Smooth muscle cell (in vitro differentiated cells): ENCODE results near the gene UPF2. TPM values are rescaled to one million over a fixed set of nuclear protein-coding genes. Genes with fewer than 3 reads are reported as not detected.
"Not testable (repeated sequence)": the region's sequence is repeated elsewhere in the genome, so short reads cannot be mapped to it uniquely, and the experiment has no call there.

Source experiments
- DNase-seq: peaks from one replicate; lab custom pipeline; 2025; ENCODE audit not compliant: unreplicated experiment; lab: John Stamatoyannopoulos, UW
- H2AFZ ChIP-seq: fragments of 200-600 bp; sonication (generic); 2 replicates; pipeline ENCODE4 v1.6.0; 2016; ENCODE audit warnings: antibody characterized with exemption, low read depth, mild to moderate bottlenecking
- H3F3A ChIP-seq: fragments of 200-600 bp; sonication (generic); 2 replicates; pipeline ENCODE4 v1.6.0; 2017; ENCODE audit warnings: antibody characterized with exemption, low read depth
- H3K27ac ChIP-seq: fragments of 200-600 bp; sonication (generic); 2 replicates; pipeline ENCODE4 v1.5.1; 2016; ENCODE audit warnings: low read depth, mild to moderate bottlenecking
- H3K27me3 ChIP-seq: fragments of 200-600 bp; sonication (generic); 2 replicates; pipeline ENCODE4 v1.6.1; 2016; ENCODE audit warnings: low read depth, mild to moderate bottlenecking
- H3K36me3 ChIP-seq: fragments of 200-600 bp; sonication (generic); 2 replicates; pipeline ENCODE4 v1.5.1; 2016; ENCODE audit warnings: low read depth
- H3K4me1 ChIP-seq: fragments of 200-600 bp; sonication (generic); 2 replicates; pipeline ENCODE4 v1.5.1; 2016; ENCODE audit warnings: low read depth
- H3K4me2 ChIP-seq: fragments of 200-600 bp; sonication (generic); 2 replicates; pipeline ENCODE4 v1.6.0; 2016; ENCODE audit warnings: mild to moderate bottlenecking
- H3K4me3 ChIP-seq: fragments of 200-600 bp; sonication (generic); 2 replicates; pipeline ENCODE4 v1.5.1; 2016; ENCODE audit warnings: mild to moderate bottlenecking
- H3K79me2 ChIP-seq: fragments of 200-600 bp; sonication (generic); 2 replicates; pipeline ENCODE4 v1.6.0; 2016; ENCODE audit warnings: low read depth, mild to moderate bottlenecking
- H3K9ac ChIP-seq: fragments of 200-600 bp; sonication (generic); 2 replicates; pipeline ENCODE4 v1.6.0; 2016; ENCODE audit warnings: low read depth
- H3K9me3 ChIP-seq: fragments of 200-600 bp; sonication (generic); replicated peaks from 2 replicates; pipeline ENCODE4 v1.5.1; 2016; ENCODE audit warnings: low read depth
- H4K20me1 ChIP-seq: fragments of 200-600 bp; sonication (generic); 2 replicates; pipeline ENCODE4 v1.6.0; 2016; ENCODE audit warnings: low read depth
- WGBS: methylation state at CpG from one replicate; pipeline ENCODE4 v1.1.7; 2016; ENCODE audit warnings: low lambda C conversion rate; 5-methylcytosine and 5-hydroxymethylcytosine counted together
- polyA plus RNA-seq: library from polyadenylated mRNA; unstranded; fragments of >200 nt; fragmentation: Nextera tagmentation; extraction: Ambion mirVana; gene quantifications from 2 replicates; pipeline ENCODE4 v1.2.1, GENCODE V29; 2016
- total RNA-seq: library from RNA; depleted of rRNA; stranded (reverse); fragments of >200 nt; gene quantifications from 2 replicates; pipeline ENCODE4 v1.2.3, GENCODE V29; 2014
- TF ChIP-seq, protein P1 (sequence below): fragments of 200-600 bp; sonication (generic); IDR thresholded peaks from 2 replicates; pipeline ENCODE4 v1.5.1; 2017; ENCODE audit warnings: borderline replicate concordance, mild to moderate bottlenecking, antibody characterized with exemption; ENCODE audit not compliant: insufficient read depth, poor library complexity, severe bottlenecking

The UPF2 gene
- total and polyA plus RNA-seq, 2 experiments from 2014 or later: 9.1 to 13.4 TPM

DNA sequence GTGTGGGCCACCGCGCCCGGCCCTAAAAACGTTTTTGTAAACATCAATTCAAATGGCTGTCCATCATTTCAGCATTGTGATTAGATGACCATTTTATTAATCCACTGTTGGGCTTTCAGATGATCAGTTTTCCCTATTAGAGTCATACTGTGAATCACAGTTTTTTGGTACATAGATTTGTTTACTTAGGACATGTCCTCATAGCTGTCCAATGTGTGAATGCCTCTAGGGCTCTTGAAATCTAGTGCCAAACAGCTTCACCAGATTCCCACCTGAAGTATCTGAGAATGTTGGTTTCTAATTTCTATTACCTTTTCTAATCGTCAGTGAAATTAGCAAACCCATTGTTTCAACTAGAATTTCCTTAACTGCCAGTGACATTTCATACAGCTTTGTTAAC lies 66.8 kb downstream of the UPF2 start:
- H3K4me1 ChIP-seq: no peaks in the 10 kb centered on the region
- no peak overlapping the region for H3K27ac ChIP-seq
- H2AFZ ChIP-seq: no peak overlapping the region
- H3K36me3 ChIP-seq: peaks cover 12% of the 10 kb centered on the region
- WGBS: 93% methylated on average over 5 of the region's 5 CpGs
- H3K27me3 ChIP-seq: no peaks in the 10 kb centered on the region
- no peak overlapping the region for H3K4me3 ChIP-seq
- no peak for DNase-seq
- no peaks in the 10 kb centered on the region for H3K9me3 ChIP-seq
- H4K20me1 ChIP-seq: no peaks in the 10 kb centered on the region
- TF ChIP-seq, protein P1, sequence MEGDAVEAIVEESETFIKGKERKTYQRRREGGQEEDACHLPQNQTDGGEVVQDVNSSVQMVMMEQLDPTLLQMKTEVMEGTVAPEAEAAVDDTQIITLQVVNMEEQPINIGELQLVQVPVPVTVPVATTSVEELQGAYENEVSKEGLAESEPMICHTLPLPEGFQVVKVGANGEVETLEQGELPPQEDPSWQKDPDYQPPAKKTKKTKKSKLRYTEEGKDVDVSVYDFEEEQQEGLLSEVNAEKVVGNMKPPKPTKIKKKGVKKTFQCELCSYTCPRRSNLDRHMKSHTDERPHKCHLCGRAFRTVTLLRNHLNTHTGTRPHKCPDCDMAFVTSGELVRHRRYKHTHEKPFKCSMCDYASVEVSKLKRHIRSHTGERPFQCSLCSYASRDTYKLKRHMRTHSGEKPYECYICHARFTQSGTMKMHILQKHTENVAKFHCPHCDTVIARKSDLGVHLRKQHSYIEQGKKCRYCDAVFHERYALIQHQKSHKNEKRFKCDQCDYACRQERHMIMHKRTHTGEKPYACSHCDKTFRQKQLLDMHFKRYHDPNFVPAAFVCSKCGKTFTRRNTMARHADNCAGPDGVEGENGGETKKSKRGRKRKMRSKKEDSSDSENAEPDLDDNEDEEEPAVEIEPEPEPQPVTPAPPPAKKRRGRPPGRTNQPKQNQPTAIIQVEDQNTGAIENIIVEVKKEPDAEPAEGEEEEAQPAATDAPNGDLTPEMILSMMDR: no peak
- no peak overlapping the region for H3K9ac ChIP-seq
- no peaks in the 10 kb centered on the region for H3K79me2 ChIP-seq
- no peak overlapping the region for H3K4me2 ChIP-seq
- H3F3A ChIP-seq: no peaks in the 10 kb centered on the region

DNA sequence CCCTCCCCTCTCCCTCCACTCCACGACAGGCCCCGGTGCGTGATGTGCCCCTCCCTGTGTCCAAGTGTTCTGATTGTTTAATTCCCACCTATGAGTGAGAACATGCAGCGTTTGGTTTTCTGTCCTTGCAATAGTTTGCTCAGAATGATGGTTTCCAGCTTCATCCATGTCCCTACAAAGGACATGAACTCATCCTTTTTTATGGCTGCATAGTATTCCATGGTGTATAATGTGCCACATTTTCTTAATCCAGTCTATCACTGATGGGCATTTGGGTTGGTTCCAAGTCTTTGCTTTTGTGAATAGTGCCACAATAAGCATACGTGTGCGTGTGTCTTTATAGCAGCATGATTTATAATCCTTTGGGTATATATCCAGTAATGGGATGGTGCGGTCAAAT lies 70.1 kb downstream of the UPF2 start:
- H3K4me2 ChIP-seq, H3K27me3 ChIP-seq, DNase-seq, H2AFZ ChIP-seq, H3F3A ChIP-seq, H3K4me3 ChIP-seq, H3K79me2 ChIP-seq, H3K9me3 ChIP-seq, H3K4me1 ChIP-seq, H3K9ac ChIP-seq, H4K20me1 ChIP-seq, H3K27ac ChIP-seq: not testable (repeated sequence)
- peaks cover 12% of the 10 kb centered on the region for H3K36me3 ChIP-seq
- WGBS: 98% methylated on average over 7 of the region's 7 CpGs

DNA sequence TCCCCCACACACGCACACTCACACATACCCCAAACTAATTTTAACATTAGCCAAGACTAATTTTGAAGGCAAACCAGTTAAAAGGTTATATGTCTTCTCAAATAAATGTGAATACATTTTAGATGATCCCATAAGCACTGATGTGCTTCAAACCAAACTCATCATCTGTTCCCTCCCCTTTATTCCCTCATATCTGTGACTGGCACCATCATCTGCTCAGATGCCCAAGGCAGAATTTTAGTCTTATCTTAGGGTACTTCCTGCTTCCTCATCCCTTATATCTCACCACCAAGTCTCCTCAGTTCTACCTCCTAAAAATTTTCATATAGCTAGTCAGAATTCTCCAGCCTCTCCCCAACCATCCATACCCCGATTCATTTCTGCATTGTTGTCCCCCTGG lies 80.4 kb downstream of the UPF2 start:
- no peaks in the 10 kb centered on the region for H3K79me2 ChIP-seq
- H3K9ac ChIP-seq: no peak overlapping the region
- WGBS: 100% methylated on average over 2 of the region's 2 CpGs
- H3K4me1 ChIP-seq: no peaks in the 10 kb centered on the region
- no peaks in the 10 kb centered on the region for H3F3A ChIP-seq
- H4K20me1 ChIP-seq: peaks cover 3% of the 10 kb centered on the region
- H2AFZ ChIP-seq: no peak overlapping the region
- no peak overlapping the region for H3K27ac ChIP-seq
- no peaks in the 10 kb centered on the region for H3K9me3 ChIP-seq
- no peak overlapping the region for H3K4me2 ChIP-seq
- no peak for DNase-seq
- peaks cover 24% of the 10 kb centered on the region for H3K36me3 ChIP-seq
- TF ChIP-seq, protein P1: no peak
- no peak overlapping the region for H3K4me3 ChIP-seq
- H3K27me3 ChIP-seq: no peaks in the 10 kb centered on the region

DNA sequence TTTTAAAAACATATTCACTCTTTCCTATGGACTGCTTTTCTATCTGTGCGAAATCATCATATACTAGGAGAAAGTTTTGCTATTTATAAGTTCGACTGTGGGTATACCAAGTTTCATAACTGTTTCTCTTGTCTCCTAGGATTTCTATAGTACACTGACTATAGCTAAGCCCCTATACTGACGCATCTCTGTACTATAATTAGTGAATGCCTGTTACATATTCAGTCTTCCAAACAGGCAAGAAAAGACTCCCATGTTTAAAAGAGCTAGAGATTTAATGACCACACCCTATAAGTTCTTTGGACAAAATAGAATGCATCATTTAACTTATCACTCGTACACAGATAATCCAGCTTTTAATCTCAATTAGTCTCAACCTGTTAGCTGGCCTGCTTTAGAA lies 80.8 kb downstream of the UPF2 start:
- TF ChIP-seq, protein P1: no peak
- Histone ChIP-seq H3K27ac (no peak overlapping the region), H3K36me3 (peaks cover 24% of the 10 kb centered on the region), H3K79me2 (no peaks in the 10 kb centered on the region), H4K20me1 (peaks cover 3% of the 10 kb centered on the region), H3K4me2 (no peak overlapping the region), H3K9me3 (no peaks in the 10 kb centered on the region), H3F3A (no peaks in the 10 kb centered on the region), H2AFZ (no peak overlapping the region), H3K4me3 (no peak overlapping the region), H3K27me3 (no peaks in the 10 kb centered on the region), H3K9ac (no peak overlapping the region), H3K4me1 (no peaks in the 10 kb centered on the region)
- no peak for DNase-seq
- 99% methylated on average over 4 of the region's 4 CpGs for WGBS
